ENCODE measurements around the gene KLHL40.

GRCh38 chr3:42721690-42722089 lies 36.4 kb downstream of the KLHL40 start:
- no peak for TF ChIP-seq CTCF (IDR thresholded peaks at IDR 0.05; ENCODE audit: low read depth, low read length)
- TF ChIP-seq MAX (IDR thresholded peaks at IDR 0.05; ENCODE audit: low read depth, low read length): no peak
- TF ChIP-seq POLR2A (IDR thresholded peaks at IDR 0.05; ENCODE audit: extremely low read depth, insufficient read length): no peak
- TF ChIP-seq MYC (IDR thresholded peaks at IDR 0.05; ENCODE audit: low read depth, low read length): no peak

Data from NB4 (cell line).